ENCODE measurements around the gene OR2AP1.
"Not testable (repeated sequence)": the region's sequence is repeated elsewhere in the genome, so short reads cannot be mapped to it uniquely, and the experiment has no call there.

Gene OR2AP1

DNA sequence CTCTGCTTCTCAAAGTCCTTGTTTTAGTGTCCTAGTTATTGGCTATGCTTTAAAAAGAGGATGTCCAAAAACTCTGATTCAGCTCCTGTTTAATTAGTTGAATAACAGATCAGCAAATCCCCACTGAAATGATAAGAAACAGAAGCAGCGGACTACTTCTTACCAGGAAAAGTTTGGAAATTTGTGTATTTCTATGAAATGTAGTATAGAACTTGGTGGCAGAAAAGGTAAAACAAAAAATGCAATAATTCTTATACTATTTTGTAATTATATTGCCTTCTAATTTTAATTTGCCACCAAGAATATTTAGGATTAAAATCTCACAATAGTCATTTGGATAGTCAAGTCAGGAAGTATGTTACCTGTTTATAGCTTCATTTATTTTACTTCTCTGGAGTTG, at the start of gene OR2AP1:
Gene OR2AP1, plus strand, starts transcription at position 301 of the 400 bp plus-strand sequence. CDS start 1,947 bp downstream, outside the sequence.
- no peak for DNase-seq

DNA sequence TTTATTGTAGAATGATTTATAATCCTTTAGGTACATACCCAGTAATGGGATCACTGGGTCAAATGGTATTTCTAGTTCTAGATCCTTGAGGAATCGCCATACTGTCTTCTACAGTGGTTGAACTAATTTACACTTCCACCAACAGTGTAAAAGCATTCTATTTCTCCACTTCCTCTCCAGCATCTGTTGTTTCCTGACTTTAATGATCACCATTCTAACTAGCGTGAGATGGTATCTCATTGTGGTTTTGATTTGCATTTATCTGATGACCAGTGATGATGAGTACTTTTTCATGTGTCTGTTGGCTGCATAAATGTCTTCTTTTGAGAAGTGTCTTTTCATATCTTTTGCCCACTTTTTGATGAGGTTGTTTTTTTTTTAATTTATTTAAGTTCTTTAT, 24.0 kb upstream of the OR2AP1 start:
- DNase-seq = not testable (repeated sequence)

DNA sequence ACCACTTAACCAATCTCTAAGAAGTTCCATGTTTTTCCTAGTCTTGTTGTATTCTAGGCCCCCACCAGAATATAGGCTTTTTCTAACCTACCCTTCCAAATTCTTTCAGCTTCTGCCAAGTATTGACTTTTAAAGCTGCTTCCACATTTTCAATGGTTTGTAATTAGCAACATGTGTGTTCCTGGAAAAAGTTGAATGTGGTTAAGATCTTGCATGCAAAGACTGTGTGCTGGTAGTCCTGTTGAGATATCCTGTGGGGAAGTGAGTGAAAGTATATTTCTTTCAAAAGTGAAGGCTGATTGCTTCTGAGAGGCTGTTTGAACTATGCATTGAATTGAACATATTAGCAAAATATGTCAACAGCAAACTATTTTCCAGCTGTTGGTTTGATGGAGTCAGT, 23.5 kb upstream of the OR2AP1 start:
- no peak for DNase-seq

- DNase-seq = no peak
Observed at GRCh38 chr12:55549302-55549701, 23.0 kb upstream of the OR2AP1 start, which contains the start of gene OR6C4. Gene OR6C4, plus strand, starts transcription at chr12:55549602. Its CDS starts 1,625 bp downstream, at chr12:55551227.

- DNase-seq = no peak
Observed at GRCh38 chr12:55554296-55554695, 18.0 kb upstream of the OR2AP1 start.

GRCh38 chr12:55570060-55570459, 2.2 kb upstream of the OR2AP1 start:
- DNase-seq = not testable (repeated sequence)

DNA sequence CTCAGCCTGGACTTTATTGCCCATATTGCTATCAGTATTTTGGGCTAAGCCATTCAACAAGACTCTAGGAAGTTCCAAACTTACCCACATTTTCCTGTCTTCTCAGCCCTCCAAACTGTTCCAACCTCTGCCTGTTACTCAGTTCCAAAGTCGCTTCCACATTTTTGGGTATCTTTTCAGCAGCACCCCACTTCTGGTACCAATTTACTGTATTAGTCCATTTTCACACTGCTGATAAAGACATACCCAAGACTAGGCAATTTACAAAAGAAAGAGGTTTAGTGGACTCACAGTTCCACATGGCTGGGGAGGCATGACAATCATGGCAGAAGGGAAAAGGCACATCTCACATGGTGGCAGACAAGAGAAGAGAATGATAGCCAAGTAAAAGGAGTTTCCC, 1.6 kb upstream of the OR2AP1 start:
- DNase-seq = not testable (repeated sequence)

- no peak for DNase-seq
Observed at GRCh38 chr12:55582066-55582465, 9.8 kb downstream of the OR2AP1 start.

DNA sequence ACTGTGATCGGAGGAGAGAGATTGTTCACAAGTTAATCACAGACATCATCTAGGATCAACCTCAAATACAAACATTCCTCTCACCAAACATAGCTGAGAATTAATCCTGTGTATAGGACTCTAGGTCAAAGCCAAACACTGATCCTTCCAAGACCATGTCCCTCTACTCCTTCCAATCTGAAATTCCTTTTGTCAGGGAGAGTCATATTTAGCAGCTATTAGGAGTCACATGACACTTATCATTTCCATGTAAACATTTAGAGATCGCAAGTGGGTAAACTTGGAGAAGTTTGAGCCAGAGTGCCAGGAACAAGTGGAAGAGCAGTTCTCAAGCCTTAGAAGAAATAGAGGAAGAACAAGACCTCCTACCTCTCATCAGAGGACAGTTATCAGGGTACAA, 13.5 kb downstream of the OR2AP1 start:
- DNase-seq = no peak

DNA sequence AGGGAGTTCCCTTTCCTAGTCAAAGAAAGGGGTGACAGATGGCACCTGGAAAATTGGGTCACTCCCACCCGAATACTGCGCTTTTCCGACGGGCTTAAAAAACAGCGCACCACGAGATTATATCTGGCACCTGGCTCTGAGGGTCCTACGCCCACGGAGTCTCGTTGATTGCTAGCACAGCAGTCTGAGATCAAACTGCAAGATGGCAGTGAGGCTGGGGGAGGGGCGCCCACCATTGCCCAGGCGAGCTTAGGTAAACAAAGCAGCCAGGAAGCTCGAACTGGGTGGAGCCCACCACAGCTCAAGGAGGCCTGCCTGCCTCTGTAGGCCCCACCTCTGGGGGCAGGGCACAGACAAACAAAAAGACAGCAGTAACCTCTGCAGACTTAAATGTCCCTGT, 17.9 kb downstream of the OR2AP1 start:
- DNase-seq = not testable (repeated sequence)

DNA sequence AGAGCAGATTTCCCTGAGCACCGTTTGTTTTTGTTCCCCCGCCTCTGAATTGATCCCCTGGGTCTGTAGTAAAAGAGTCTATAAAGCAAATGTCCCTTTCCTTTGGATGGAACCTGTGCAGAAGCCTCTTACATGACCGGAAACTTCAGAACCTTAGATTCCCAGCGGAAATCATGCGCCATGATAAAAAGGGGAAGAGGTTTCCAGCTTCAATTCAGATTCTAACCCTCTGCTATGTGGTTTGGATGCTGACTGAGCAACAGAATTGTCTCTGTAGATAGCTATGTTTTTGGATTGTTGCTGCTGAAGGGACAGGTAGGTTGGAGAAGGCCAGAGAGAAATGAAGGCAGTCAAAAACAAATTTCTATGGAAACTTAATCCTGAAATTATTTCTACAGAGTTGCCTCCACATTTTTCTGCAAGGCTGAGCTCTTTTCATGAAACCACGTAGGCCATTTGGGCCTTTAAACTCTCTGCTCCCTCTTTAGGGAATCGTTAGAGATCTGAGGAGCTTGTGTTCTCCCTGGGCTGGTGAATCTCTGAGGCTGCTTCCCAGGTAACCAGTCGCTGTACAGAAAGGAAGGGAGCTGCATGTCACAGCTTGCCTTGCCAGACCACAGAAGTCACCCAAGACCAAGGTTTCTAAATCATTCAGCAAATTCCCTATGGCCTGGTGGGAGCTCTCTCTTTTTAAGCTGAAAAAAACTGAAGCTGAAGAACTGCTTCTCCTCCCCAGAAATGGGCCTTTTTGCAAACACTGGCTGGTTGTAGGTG, 35.7 kb downstream of the OR2AP1 start:
- DNase-seq = no peak

DNA sequence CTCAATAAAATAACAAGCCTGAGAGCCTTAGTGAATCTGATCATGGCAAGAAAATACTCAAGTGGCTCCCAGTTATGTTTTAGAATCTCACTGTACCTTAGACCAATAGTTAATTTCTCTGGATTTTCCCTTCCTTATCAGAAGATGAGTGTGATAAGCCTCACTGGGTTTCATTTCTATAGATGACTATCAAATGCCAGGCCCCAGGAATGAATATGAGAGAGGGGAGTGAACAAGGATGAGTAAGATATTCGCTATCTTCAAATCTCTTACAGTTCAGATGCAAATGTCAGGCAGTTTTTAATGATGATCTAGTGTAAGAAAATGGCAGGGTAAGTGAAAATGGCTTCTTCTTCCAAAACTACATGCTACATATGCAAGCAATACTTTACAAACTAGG, 38.3 kb downstream of the OR2AP1 start:
- no peak for DNase-seq

- DNase-seq = no peak
Observed at GRCh38 chr12:55612646-55613045, 40.4 kb downstream of the OR2AP1 start.

DNA sequence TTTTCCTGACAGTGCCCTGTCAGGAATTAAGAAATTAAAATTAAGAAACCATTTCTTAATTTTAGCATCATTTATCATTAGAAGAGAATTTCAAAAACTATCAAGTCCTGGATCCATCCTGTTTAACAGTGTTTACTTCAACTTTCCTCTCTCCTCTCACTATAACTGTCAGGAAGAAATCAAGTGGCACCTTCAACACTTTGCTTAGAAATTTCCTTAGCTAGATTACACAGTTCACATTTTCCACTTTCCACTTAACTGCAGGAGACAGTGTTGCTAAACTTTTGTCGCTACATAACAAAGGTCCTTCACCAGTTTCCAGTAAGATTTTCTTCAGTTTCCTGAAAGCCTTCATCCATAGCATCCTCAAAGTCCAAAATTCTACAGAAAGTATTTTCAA, 42.5 kb downstream of the OR2AP1 start:
- no peak for DNase-seq

DNA sequence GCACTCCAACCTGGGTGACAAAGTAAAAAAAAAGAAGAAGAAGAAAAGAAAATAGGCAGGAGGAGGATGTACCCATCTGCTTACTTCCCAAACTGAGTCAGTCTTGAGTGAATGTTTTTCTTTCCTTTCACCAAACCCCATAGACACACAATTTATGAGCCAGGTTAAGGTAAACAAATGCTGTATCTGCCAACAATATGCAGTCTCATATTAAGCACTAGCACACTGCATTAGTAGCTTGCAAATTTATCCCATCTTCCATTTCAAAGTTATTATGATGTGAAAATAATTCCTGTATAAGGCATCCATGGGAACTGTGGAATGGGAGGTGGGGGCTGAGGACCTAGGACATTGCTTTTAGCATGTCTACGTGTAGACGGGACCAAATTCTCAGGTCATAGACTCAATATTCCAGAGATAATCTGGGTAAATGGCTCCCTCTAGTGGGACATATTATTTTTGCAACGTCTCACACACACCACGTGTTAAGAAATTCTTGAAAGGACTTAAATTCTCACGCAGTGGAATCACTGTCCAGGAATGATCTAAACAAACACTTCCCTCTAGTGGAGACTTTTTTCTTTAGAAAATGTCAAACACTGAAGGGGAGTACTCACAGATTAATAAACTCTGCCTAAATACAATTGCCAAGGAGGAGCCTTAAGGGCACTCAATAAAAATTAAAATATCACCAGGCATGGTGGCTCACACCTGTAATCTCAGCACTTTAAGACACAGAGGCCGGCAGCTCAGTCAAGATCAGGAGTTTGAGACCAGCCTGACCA, 47.3 kb downstream of the OR2AP1 start:
- no peak for DNase-seq

GRCh38 chr12:55624056-55624455, 51.8 kb downstream of the OR2AP1 start:
- no peak for DNase-seq
